HEK293T (cell line): ENCODE data around the gene PRR3.

Experiments used
- ARNT ChIP-seq: fragments of 450-650 bp; IDR thresholded peaks from 2 replicates; pipeline ENCODE4 v1.6.1; 2017; ENCODE audit warnings: mild to moderate bottlenecking
- BHLHE40 ChIP-seq: fragments of 450-650 bp; IDR thresholded peaks from 2 replicates; pipeline ENCODE4 v1.6.1; 2016; ENCODE audit warnings: mild to moderate bottlenecking, moderate library complexity, borderline replicate concordance
- CTBP1 ChIP-seq: fragments of 450-650 bp; IDR thresholded peaks from 2 replicates; pipeline ENCODE4 v1.6.1; 2016; ENCODE audit warnings: borderline replicate concordance
- FOXA1 ChIP-seq: fragments of 450-650 bp; IDR thresholded peaks from 2 replicates; pipeline ENCODE4 v1.6.1; 2016; ENCODE audit warnings: mild to moderate bottlenecking
- FOXM1 ChIP-seq: fragments of 450-650 bp; IDR thresholded peaks from 2 replicates; pipeline ENCODE4 v1.6.1; 2017; ENCODE audit warnings: mild to moderate bottlenecking, borderline replicate concordance
- HDGF ChIP-seq: fragments of 450-650 bp; IDR thresholded peaks from 2 replicates; pipeline ENCODE4 v1.6.1; 2017; ENCODE audit warnings: antibody characterized with exemption, borderline replicate concordance
- L3MBTL2 ChIP-seq: fragments of 450-650 bp; conservative IDR thresholded peaks from 2 replicates; pipeline ENCODE4 v1.6.1; 2016; ENCODE audit warnings: mild to moderate bottlenecking
- LEF1 ChIP-seq: fragments of 450-650 bp; IDR thresholded peaks from 2 replicates; pipeline ENCODE4 v1.6.1; 2017; ENCODE audit warnings: mild to moderate bottlenecking, borderline replicate concordance
- NFRKB ChIP-seq: fragments of 450-650 bp; IDR thresholded peaks from 2 replicates; pipeline ENCODE4 v1.6.1; 2016; ENCODE audit warnings: mild to moderate bottlenecking, moderate library complexity
- PKNOX1 ChIP-seq: fragments of 450-650 bp; IDR thresholded peaks from 2 replicates; pipeline ENCODE4 v1.6.1; 2016
- SP1 ChIP-seq: fragments of 450-650 bp; IDR thresholded peaks from 2 replicates; pipeline ENCODE4 v1.6.1; 2017
- SUZ12 ChIP-seq: fragments of 450-650 bp; IDR thresholded peaks from 2 replicates; pipeline ENCODE4 v1.6.1; 2016; ENCODE audit warnings: mild to moderate bottlenecking
- TARDBP ChIP-seq: fragments of 450-650 bp; IDR thresholded peaks from 2 replicates; pipeline ENCODE4 v1.6.1; 2016
- ZNF384 ChIP-seq: fragments of 450-650 bp; IDR thresholded peaks from 2 replicates; pipeline ENCODE4 v1.6.1; 2016

- TF ChIP-seq TARDBP: no peak
- TF ChIP-seq FOXM1: no peak
- no peak for TF ChIP-seq NFRKB
- no peak for TF ChIP-seq HDGF
- no peak for TF ChIP-seq SP1
- TF ChIP-seq SUZ12: no peak
- no peak for TF ChIP-seq BHLHE40
- TF ChIP-seq L3MBTL2: no peak
- no peak for TF ChIP-seq CTBP1
- TF ChIP-seq PKNOX1: no peak
- TF ChIP-seq FOXA1: no peak
- TF ChIP-seq ZNF384: no peak
- TF ChIP-seq LEF1: no peak
- TF ChIP-seq ARNT: no peak
Observed at GRCh38 chr6:30600451-30600961, 43.4 kb downstream of the PRR3 start.
